ENCODE measurements around the gene SEMA5A. TPM values are rescaled to one million over a fixed set of nuclear protein-coding genes. Genes with fewer than 3 reads are reported as not detected.

SEMA5A gene
- total RNA-seq, 1 donor from 2014 or later = 43.2 TPM

GRCh38 chr5:9090381-9091026 is 455.4 kb downstream of the SEMA5A start:
- no peak for TF ChIP-seq CTCF (IDR thresholded peaks at IDR 0.05; ENCODE audit: borderline replicate concordance)
- no peak overlapping the region for H3K27ac ChIP-seq (replicated peaks)
- H3K36me3 ChIP-seq = no peaks in the 10 kb centered on the region
- no peaks in the 10 kb centered on the region for H3K4me1 ChIP-seq
- DNase-seq = no peak
- H3K27me3 ChIP-seq (ENCODE audit: low read depth) = no peaks in the 10 kb centered on the region
- H3K4me3 ChIP-seq = no peak overlapping the region
- H3K9me3 ChIP-seq (replicated peaks) = no peaks in the 10 kb centered on the region
- intact Hi-C loops (cut with micrococcal nuclease) = no loop called here

GRCh38 chr5:9089893-9090292 is 456.0 kb downstream of the SEMA5A start:
- Histone ChIP-seq H3K4me1 (no peaks in the 10 kb centered on the region), H3K36me3 (no peaks in the 10 kb centered on the region), H3K27me3 (ENCODE audit: low read depth) (no peaks in the 10 kb centered on the region), H3K27ac (replicated peaks) (no peak overlapping the region), H3K4me3 (no peak overlapping the region), H3K9me3 (replicated peaks) (no peaks in the 10 kb centered on the region)
- no peak for TF ChIP-seq CTCF (IDR thresholded peaks at IDR 0.05; ENCODE audit: borderline replicate concordance)
- intact Hi-C loops (cut with micrococcal nuclease) = no loop called here
- no peak for DNase-seq

GRCh38 chr5:9082996-9083395 is 462.9 kb downstream of the SEMA5A start:
- TF ChIP-seq CTCF (IDR thresholded peaks at IDR 0.05; ENCODE audit: borderline replicate concordance) = no peak
- Histone ChIP-seq H3K27me3 (ENCODE audit: low read depth) (no peaks in the 10 kb centered on the region), H3K4me1 (no peaks in the 10 kb centered on the region), H3K27ac (replicated peaks) (no peak overlapping the region), H3K4me3 (no peak overlapping the region), H3K36me3 (no peaks in the 10 kb centered on the region), H3K9me3 (replicated peaks) (no peaks in the 10 kb centered on the region)
- no peak for DNase-seq
- intact Hi-C loops (cut with micrococcal nuclease) = no loop called here

- Histone ChIP-seq H3K36me3 (no peaks in the 10 kb centered on the region), H3K4me3 (no peak overlapping the region), H3K9me3 (replicated peaks) (no peaks in the 10 kb centered on the region), H3K27ac (replicated peaks) (no peak overlapping the region), H3K27me3 (ENCODE audit: low read depth) (no peaks in the 10 kb centered on the region), H3K4me1 (peaks cover 5% of the 10 kb centered on the region)
- intact Hi-C loops (cut with micrococcal nuclease) = no loop called here
- no peak for TF ChIP-seq CTCF (IDR thresholded peaks at IDR 0.05; ENCODE audit: borderline replicate concordance)
- no peak for DNase-seq
Measured at GRCh38 chr5:9072701-9073100, 473.2 kb downstream of the SEMA5A start.

GRCh38 chr5:9071524-9071923 is 474.4 kb downstream of the SEMA5A start:
- Histone ChIP-seq H3K4me3 (no peak overlapping the region), H3K36me3 (no peaks in the 10 kb centered on the region), H3K27me3 (ENCODE audit: low read depth) (no peaks in the 10 kb centered on the region), H3K4me1 (peaks cover 5% of the 10 kb centered on the region), H3K27ac (replicated peaks) (no peak overlapping the region), H3K9me3 (replicated peaks) (no peaks in the 10 kb centered on the region)
- intact Hi-C loops (cut with micrococcal nuclease) = no loop called here
- TF ChIP-seq CTCF (IDR thresholded peaks at IDR 0.05; ENCODE audit: borderline replicate concordance) = no peak
- DNase-seq = no peak
